HEK293 (cell line): ENCODE results near the gene ISL2.

Experiments
- CTCF ChIA-PET: fragments of 350-600 bp; formaldehyde crosslinking; extraction: SDS; loops from one replicate; lab custom pipeline; 2021; ENCODE audit warnings: antibody characterized with exemption; lab: Yijun Ruan, JAX
- POLR2A ChIA-PET: fragments of 300-600 bp; formaldehyde crosslinking; extraction: SDS; loops from one replicate; lab custom pipeline; 2020; ENCODE audit warnings: antibody characterized with exemption, inconsistent platforms; lab: Yijun Ruan, JAX
- H3K27ac ChIP-seq: fragments of 200-500 bp; sonication (Bioruptor generic); 2 replicates; pipeline ENCODE4 v1.5.1; 2014; ENCODE audit warnings: low read depth, low read length, control low read depth, inconsistent platforms; ENCODE audit errors: extremely low read depth
- H3K36me3 ChIP-seq, 2 experiments: fragments of 200-500 bp in 1 of 2; sonication (Bioruptor generic) in 1 of 2; 1 replicate in 1 of 2; 2 replicates in 1 of 2; pipeline ENCODE4 v1.5.1; 2014 to 2017; ENCODE audit warnings: inconsistent platforms in 2 of 2, low read length in 2 of 2; ENCODE audit not compliant: control insufficient read depth in 2 of 2, insufficient read depth in 1 of 2
- H3K4me1 ChIP-seq: fragments of 200-500 bp; sonication (Bioruptor generic); 2 replicates; pipeline ENCODE4 v1.5.1; 2014; ENCODE audit warnings: mild to moderate bottlenecking, low read length, inconsistent platforms; ENCODE audit not compliant: control insufficient read depth, insufficient read depth
- H3K4me3 ChIP-seq: 2 replicates; pipeline ENCODE4 v1.5.1; 2011; ENCODE audit warnings: low read depth, mild to moderate bottlenecking, control low read depth, low read length, moderate library complexity
- H3K9me3 ChIP-seq: fragments of 200-500 bp; sonication (Bioruptor generic); 2 replicates; pipeline ENCODE4 v1.5.1; 2014; ENCODE audit warnings: low read depth, low read length, inconsistent platforms; ENCODE audit not compliant: control insufficient read depth, insufficient read depth
- BCL11B ChIP-seq: fragments of 450-650 bp; formaldehyde crosslinking; IDR thresholded peaks from 2 replicates; pipeline ENCODE4 v1.5.1; 2016; ENCODE audit warnings: low read depth, missing biosample characterization, missing genetic modification characterization
- BCL6B ChIP-seq: fragments of 450-650 bp; formaldehyde crosslinking; IDR thresholded peaks from 2 replicates; pipeline ENCODE4 v1.5.1; 2017; ENCODE audit warnings: missing biosample characterization, missing genetic modification characterization
- FEZF1 ChIP-seq: fragments of 450-650 bp; formaldehyde crosslinking; IDR thresholded peaks from 2 replicates; pipeline ENCODE4 v1.5.1; 2016; ENCODE audit warnings: missing biosample characterization, missing genetic modification characterization
- HOXA7 ChIP-seq: sonication (generic); formaldehyde crosslinking; IDR thresholded peaks from 2 replicates; pipeline ENCODE4 v1.8.1; 2022; ENCODE audit warnings: missing genetic modification reagents, borderline replicate concordance
- KLF9 ChIP-seq: fragments of 450-650 bp; formaldehyde crosslinking; IDR thresholded peaks from 2 replicates; pipeline ENCODE4 v1.5.1; 2016; ENCODE audit warnings: missing biosample characterization, missing genetic modification characterization, low read depth
- OVOL3 ChIP-seq: fragments of 450-650 bp; formaldehyde crosslinking; IDR thresholded peaks from 2 replicates; pipeline ENCODE4 v1.5.1; 2016; ENCODE audit warnings: missing biosample characterization, missing genetic modification characterization
- PRDM6 ChIP-seq: fragments of 450-650 bp; formaldehyde crosslinking; IDR thresholded peaks from 2 replicates; pipeline ENCODE4 v1.5.1; 2017; ENCODE audit warnings: missing biosample characterization, missing genetic modification characterization
- ZBTB11 ChIP-seq: fragments of 450-650 bp; formaldehyde crosslinking; conservative IDR thresholded peaks from 2 replicates; pipeline ENCODE4 v1.5.1; 2016; ENCODE audit warnings: low read depth, missing biosample characterization, missing genetic modification characterization
- ZBTB49 ChIP-seq: fragments of 450-650 bp; formaldehyde crosslinking; IDR thresholded peaks from 2 replicates; pipeline ENCODE4 v1.5.1; 2016; ENCODE audit warnings: missing biosample characterization, missing genetic modification characterization, low read depth
- ZBTB7A ChIP-seq: fragments of 450-650 bp; formaldehyde crosslinking; IDR thresholded peaks from 2 replicates; pipeline ENCODE4 v1.5.1; 2016; ENCODE audit warnings: low read depth, missing biosample characterization, missing genetic modification characterization
- ZNF133 ChIP-seq: fragments of 450-650 bp; formaldehyde crosslinking; IDR thresholded peaks from 2 replicates; pipeline ENCODE4 v1.5.1; 2016; ENCODE audit warnings: missing biosample characterization, missing genetic modification characterization
- ZNF280C ChIP-seq: fragments of 450-650 bp; formaldehyde crosslinking; IDR thresholded peaks from 2 replicates; pipeline ENCODE4 v1.5.1; 2016; ENCODE audit warnings: missing biosample characterization, missing genetic modification characterization
- ZNF311 ChIP-seq: fragments of 450-650 bp; formaldehyde crosslinking; IDR thresholded peaks from 2 replicates; pipeline ENCODE4 v1.5.1; 2017; ENCODE audit warnings: missing biosample characterization, missing genetic modification characterization, borderline replicate concordance
- ZNF335 ChIP-seq: fragments of 450-650 bp; formaldehyde crosslinking; conservative IDR thresholded peaks from 2 replicates; pipeline ENCODE4 v1.5.1; 2016; ENCODE audit warnings: missing biosample characterization, missing genetic modification characterization
- ZNF433 ChIP-seq: fragments of 450-650 bp; formaldehyde crosslinking; IDR thresholded peaks from 2 replicates; pipeline ENCODE4 v1.5.1; 2016; ENCODE audit warnings: missing biosample characterization, missing genetic modification characterization, low read depth
- ZNF488 ChIP-seq: fragments of 450-650 bp; formaldehyde crosslinking; IDR thresholded peaks from 2 replicates; pipeline ENCODE4 v1.5.1; 2016; ENCODE audit warnings: missing biosample characterization, missing genetic modification characterization
- ZNF585B ChIP-seq: fragments of 450-650 bp; formaldehyde crosslinking; IDR thresholded peaks from 2 replicates; pipeline ENCODE4 v1.5.1; 2016; ENCODE audit warnings: missing biosample characterization, missing genetic modification characterization
- ZNF626 ChIP-seq: fragments of 450-650 bp; sonication (Bioruptor Pico); formaldehyde crosslinking; IDR thresholded peaks from 2 replicates; pipeline ENCODE4 v1.5.1; 2018; ENCODE audit warnings: missing biosample characterization, missing genetic modification characterization, inconsistent platforms
- ZNF645 ChIP-seq: fragments of 450-650 bp; formaldehyde crosslinking; IDR thresholded peaks from 2 replicates; pipeline ENCODE4; 2016; ENCODE audit warnings: missing biosample characterization, missing genetic modification characterization
- ZNF677 ChIP-seq: fragments of 450-650 bp; IDR thresholded peaks from 2 replicates; pipeline ENCODE4 v1.5.0; 2018; ENCODE audit warnings: missing biosample characterization, mild to moderate bottlenecking, missing genetic modification characterization, moderate library complexity

The ISL2 gene

GRCh38 chr15:76381366-76381765, 44.8 kb downstream of the ISL2 start:
- Histone ChIP-seq H3K27ac (no peak overlapping the region), H3K4me1 (peaks cover 4% of the 10 kb centered on the region; the same call in 1 of the 2 replicates), H3K36me3 (no peaks in the 10 kb centered on the region), H3K4me3 (no peak overlapping the region), H3K9me3 (no peaks in the 10 kb centered on the region)
- ChIA-PET CTCF (no interaction called here), POLR2A (interaction anchor here (1.1 kb wide), 1 partner anchor 70 kb away, joined by 3 read pairs; the partner anchor contains the start of gene ETFA)
- no peak for TF ChIP-seq ZBTB49 (tag by site-specific recombination)
- TF ChIP-seq ZNF677: no peak
- no peak for TF ChIP-seq BCL11B (tag by site-specific recombination)
- TF ChIP-seq ZNF311 (tag by site-specific recombination): no peak
- no peak for TF ChIP-seq ZBTB11 (tag by site-specific recombination)
- no peak for TF ChIP-seq ZNF645
- TF ChIP-seq ZBTB7A: no peak
- no peak for TF ChIP-seq KLF9 (tag by site-specific recombination)
- TF ChIP-seq ZNF585B (tag by site-specific recombination): no peak
- TF ChIP-seq ZNF433 (tag by site-specific recombination): no peak
- no peak for TF ChIP-seq FEZF1 (tag by site-specific recombination)

GRCh38 chr15:76382987-76383728, 46.6 kb downstream of the ISL2 start:
- Histone ChIP-seq H3K27ac (no peak overlapping the region), H3K4me1 (no peaks in the 10 kb centered on the region), H3K4me3 (no peak overlapping the region), H3K36me3 (no peaks in the 10 kb centered on the region), H3K9me3 (no peaks in the 10 kb centered on the region)
- ChIA-PET CTCF (no interaction called here), POLR2A (no interaction called here)
- no peak for TF ChIP-seq ZNF488 (tag by site-specific recombination)
- TF ChIP-seq HOXA7: no peak
- TF ChIP-seq ZNF280C (tag by site-specific recombination): no peak
- TF ChIP-seq BCL6B (tag by site-specific recombination): no peak
- TF ChIP-seq OVOL3: no peak
- TF ChIP-seq PRDM6: no peak
- TF ChIP-seq ZNF335 (tag by site-specific recombination): no peak
- TF ChIP-seq ZNF626 (tag by site-specific recombination): no peak
- TF ChIP-seq ZNF133 (tag by site-specific recombination): no peak
